ENCODE measurements around the gene ZNF423.

- no peak for TF ChIP-seq POLR2A (IDR thresholded peaks at IDR 0.05)
- TF ChIP-seq, protein P1, sequence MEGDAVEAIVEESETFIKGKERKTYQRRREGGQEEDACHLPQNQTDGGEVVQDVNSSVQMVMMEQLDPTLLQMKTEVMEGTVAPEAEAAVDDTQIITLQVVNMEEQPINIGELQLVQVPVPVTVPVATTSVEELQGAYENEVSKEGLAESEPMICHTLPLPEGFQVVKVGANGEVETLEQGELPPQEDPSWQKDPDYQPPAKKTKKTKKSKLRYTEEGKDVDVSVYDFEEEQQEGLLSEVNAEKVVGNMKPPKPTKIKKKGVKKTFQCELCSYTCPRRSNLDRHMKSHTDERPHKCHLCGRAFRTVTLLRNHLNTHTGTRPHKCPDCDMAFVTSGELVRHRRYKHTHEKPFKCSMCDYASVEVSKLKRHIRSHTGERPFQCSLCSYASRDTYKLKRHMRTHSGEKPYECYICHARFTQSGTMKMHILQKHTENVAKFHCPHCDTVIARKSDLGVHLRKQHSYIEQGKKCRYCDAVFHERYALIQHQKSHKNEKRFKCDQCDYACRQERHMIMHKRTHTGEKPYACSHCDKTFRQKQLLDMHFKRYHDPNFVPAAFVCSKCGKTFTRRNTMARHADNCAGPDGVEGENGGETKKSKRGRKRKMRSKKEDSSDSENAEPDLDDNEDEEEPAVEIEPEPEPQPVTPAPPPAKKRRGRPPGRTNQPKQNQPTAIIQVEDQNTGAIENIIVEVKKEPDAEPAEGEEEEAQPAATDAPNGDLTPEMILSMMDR (IDR thresholded peaks at IDR 0.05), result no peak
These were observed 266.3 kb downstream of the ZNF423 start for GRCh38 chr16:49589544-49590031.
